Ovary (tissue), 3 donors: ENCODE data around the gene ENPP3.

Source experiments
- CTCF ChIP-seq, 3 donors: fragments of 450-650 bp in 2 of 3; fragments of 200-600 bp in 1 of 3; IDR thresholded peaks; one replicate each; pipeline versions ENCODE4 v1.5.1 to v1.8.0; 2016 to 2022; ENCODE audit warnings: antibody characterized with exemption in 3 of 3, mild to moderate bottlenecking in 1 of 3
- EP300 ChIP-seq: sonication (generic); formaldehyde crosslinking; IDR thresholded peaks from one replicate; pipeline ENCODE4 v1.6.1; 2017; ENCODE audit warnings: antibody characterized with exemption
- donor health status: DM: no; HTN: no; CAD: no.

- TF ChIP-seq CTCF (IDR thresholded peaks at IDR 0.05): no peak
- no peak for TF ChIP-seq EP300
These were observed 118.9 kb downstream of the ENPP3 start for GRCh38 chr6:131756039-131756438.
